GM12878 (cell line): ENCODE data around the gene IMMT. TPM values are rescaled to one million over a fixed set of nuclear protein-coding genes. Genes with fewer than 3 reads are reported as not detected.

ENCODE experiments used
- ATAC-seq: fragments of 200-7000 bp; cut with Tn5 transposase; 3 replicates; pipeline ENCODE4 v1.9.1; 2020; ENCODE audit warnings: mild to moderate bottlenecking, moderate library complexity
- BruUV-seq: library from RNA; stranded (reverse); fragments of 400-500 nt; replicated peaks from 2 replicates; lab custom pipeline; 2021; lab: Mats Ljungman, UMichigan
- CTCF ChIA-PET: fragments of 300-600 bp; sonication (Branson Sonifier 250); formaldehyde crosslinking; extraction: SDS; loops from one replicate; lab custom pipeline; 2021; ENCODE audit warnings: inconsistent platforms; lab: Yijun Ruan, JAX
- POLR2A ChIA-PET: fragments of 350-600 bp; formaldehyde crosslinking; extraction: SDS; loops from one replicate; lab custom pipeline; 2021; ENCODE audit warnings: inconsistent platforms; lab: Charles Lee
- RAD21 ChIA-PET: fragments of 300-600 bp; sonication (Branson Sonifier 250); formaldehyde crosslinking; loops from one replicate; lab custom pipeline; 2023; ENCODE audit warnings: antibody characterized with exemption; ENCODE audit not compliant: unreplicated experiment; lab: Charles Lee
- SMC1A ChIA-PET: fragments of 300-600 bp; sonication (Branson Sonifier 250); formaldehyde crosslinking; loops from one replicate; lab custom pipeline; 2023; ENCODE audit not compliant: unreplicated experiment, uncharacterized antibody; lab: Charles Lee
- DNase-seq: peaks from one replicate; pipeline ENCODE4 v3.0.0-alpha.2; 2011; ENCODE audit warnings: low read depth, low spot score
- FAIRE-seq: peaks from 3 replicates; lab custom pipeline; 2011; peaks lifted over from hg19 to GRCh38; lab: Jason Lieb, UNC
- H2AFZ ChIP-seq: 2 replicates; pipeline ENCODE4 v1.6.0; 2011; ENCODE audit warnings: low read depth, low read length, control low read depth; ENCODE audit not compliant: control insufficient read depth
- H3K27ac ChIP-seq: 2 replicates; pipeline ENCODE4 v1.5.1; 2011; ENCODE audit warnings: control low read depth; ENCODE audit not compliant: control insufficient read depth, insufficient read depth
- H3K27me3 ChIP-seq, 2 experiments: replicated peaks in 1 of 2; 2 replicates each; pipeline versions ENCODE4 v1.6.0 to v1.6.1; 2011; ENCODE audit warnings: low read length in 1 of 2; ENCODE audit not compliant: control insufficient read depth in 2 of 2, insufficient read depth in 2 of 2
- H3K36me3 ChIP-seq, 2 experiments: 2 replicates each; pipeline ENCODE4 v1.5.1; 2011; ENCODE audit warnings: low read length in 1 of 2; ENCODE audit not compliant: control insufficient read depth in 2 of 2, insufficient read depth in 2 of 2
- H3K4me1 ChIP-seq: 2 replicates; pipeline ENCODE4 v1.6.1; 2011; ENCODE audit warnings: mild to moderate bottlenecking, low read length, moderate library complexity, mixed read lengths; ENCODE audit not compliant: control insufficient read depth, insufficient read depth
- H3K4me2 ChIP-seq: 2 replicates; pipeline ENCODE4 v1.6.0; 2011; ENCODE audit warnings: control low read depth; ENCODE audit not compliant: control insufficient read depth, insufficient read depth
- H3K4me3 ChIP-seq: fragments of 200-600 bp; sonication (generic); 2 replicates; pipeline ENCODE4 v1.5.1; 2016
- H3K79me2 ChIP-seq: 2 replicates; pipeline ENCODE4 v1.6.0; 2011; ENCODE audit warnings: low read length; ENCODE audit not compliant: control insufficient read depth, insufficient read depth
- H3K9ac ChIP-seq: 2 replicates; pipeline ENCODE4 v1.8.0; 2011; ENCODE audit warnings: low read length, control low read depth, mixed read lengths; ENCODE audit not compliant: control insufficient read depth, insufficient read depth
- H3K9me3 ChIP-seq: replicated peaks from 3 replicates; pipeline ENCODE4 v1.5.1; 2011; ENCODE audit warnings: mild to moderate bottlenecking, low read length; ENCODE audit not compliant: control insufficient read depth, insufficient read depth
- H4K20me1 ChIP-seq: 2 replicates; pipeline ENCODE4 v1.6.0; 2011; ENCODE audit not compliant: control insufficient read depth, insufficient read depth
- ATF3 ChIP-seq: IDR thresholded peaks from 2 replicates; pipeline ENCODE4 v1.6.1; 2011; ENCODE audit warnings: low read depth, mild to moderate bottlenecking, low read length, moderate library complexity, borderline replicate concordance; ENCODE audit errors: extremely low read depth
- CEBPZ ChIP-seq: fragments of 150-350 bp; IDR thresholded peaks from 2 replicates; pipeline ENCODE4 v1.6.1; 2016; ENCODE audit warnings: low read depth, low read length
- FOXM1 ChIP-seq: IDR thresholded peaks from 2 replicates; pipeline ENCODE4 v1.6.1; 2012; ENCODE audit warnings: low read depth, mild to moderate bottlenecking, inconsistent platforms, low read length, moderate library complexity
- IKZF1 ChIP-seq: fragments of 450-650 bp; conservative IDR thresholded peaks from 2 replicates; pipeline ENCODE4 v1.6.1; 2017; ENCODE audit warnings: antibody characterized with exemption, mild to moderate bottlenecking
- JUNB ChIP-seq: IDR thresholded peaks from 2 replicates; pipeline ENCODE4 v1.6.1; 2016; ENCODE audit warnings: antibody characterized with exemption, mild to moderate bottlenecking
- KLF5 ChIP-seq: fragments of 450-650 bp; IDR thresholded peaks from 2 replicates; pipeline ENCODE4 v1.6.1; 2014; ENCODE audit warnings: mild to moderate bottlenecking; ENCODE audit not compliant: partially characterized antibody
- MYC ChIP-seq: IDR thresholded peaks from 2 replicates; pipeline ENCODE4 v1.6.1; 2011; ENCODE audit warnings: mild to moderate bottlenecking, low read length, moderate library complexity, inconsistent platforms; ENCODE audit not compliant: insufficient read depth, insufficient replicate concordance, insufficient read length, severe bottlenecking
- POU2F2 ChIP-seq: IDR thresholded peaks from 3 replicates; pipeline ENCODE4 v1.6.1; 2011; ENCODE audit warnings: low read depth, mild to moderate bottlenecking, low read length, borderline replicate concordance
- REST ChIP-seq: IDR thresholded peaks from 2 replicates; pipeline ENCODE4 v1.6.1; 2012; ENCODE audit warnings: mild to moderate bottlenecking, low read depth, low read length
- SIN3A ChIP-seq: IDR thresholded peaks from 2 replicates; pipeline ENCODE4 v1.6.1; 2012; ENCODE audit warnings: low read depth, low read length, improper control_type of control experiment
- SMARCA5 ChIP-seq: fragments of 450-650 bp; IDR thresholded peaks from 2 replicates; pipeline ENCODE4 v1.6.1; 2017; ENCODE audit warnings: mild to moderate bottlenecking
- SUZ12 ChIP-seq: fragments of 200-600 bp; sonication (generic); IDR thresholded peaks from one replicate; pipeline ENCODE4 v1.6.1; 2018; ENCODE audit warnings: antibody characterized with exemption, mild to moderate bottlenecking; ENCODE audit not compliant: unreplicated experiment
- USF2 ChIP-seq: IDR thresholded peaks from 2 replicates; pipeline ENCODE4 v1.6.1; 2011; ENCODE audit warnings: low read depth, low read length, improper control_type of control experiment, borderline replicate concordance
- ZNF274 ChIP-seq: IDR thresholded peaks from one replicate; pipeline ENCODE4 v1.8.0; 2011; ENCODE audit not compliant: insufficient read length, insufficient read depth
- ZNF622 ChIP-seq: fragments of 450-650 bp; IDR thresholded peaks from 2 replicates; pipeline ENCODE4 v1.6.1; 2017; ENCODE audit warnings: mild to moderate bottlenecking, inconsistent platforms
- ZSCAN29 ChIP-seq: fragments of 450-650 bp; IDR thresholded peaks from 2 replicates; pipeline ENCODE4 v1.6.1; 2017; ENCODE audit warnings: mild to moderate bottlenecking, moderate library complexity
- WGBS: methylation state at CpG from one replicate; pipeline ENCODE4 v1.1.6; 2016; ENCODE audit warnings: low lambda C conversion rate; ENCODE audit not compliant: insufficient replicate concordance, insufficient coverage; ENCODE audit errors: missing lambda C conversion rate; 5-methylcytosine and 5-hydroxymethylcytosine counted together
- in situ Hi-C: fragments of 300-500 bp; cut with MboI; formaldehyde crosslinking; loops from 9 replicates; pipeline ENCODE4 v1.14.3; 2018; ENCODE audit warnings: mixed read lengths
- intact Hi-C: fragments of 100-400 bp; cut with micrococcal nuclease; formaldehyde crosslinking; loops from one replicate; pipeline ENCODE4 v1.14.2; 2022; ENCODE audit not compliant: unreplicated experiment
- polyA plus RNA-seq, 11 experiments: library from polyadenylated mRNA; depleted of rRNA in 4 of 11; unstranded in 6 of 11; stranded (reverse) in 5 of 11; fragments of >200 nt; fragmentation: Nextera tagmentation in 4 of 11; fragmentation: Illumina TruSeq in 1 of 11; extraction: Ambion mirVana in 4 of 11; extraction: Trizol in 1 of 11; gene quantifications; 1 replicate in 1 of 11; 2 replicates in 10 of 11; pipeline versions ENCODE4 v1.2.1 to v1.2.3, GENCODE V29; 2011 to 2016; ENCODE audit warnings: inconsistent platforms in 2 of 11, missing spikeins in 2 of 11, low read depth in 1 of 11
- total RNA-seq, 4 experiments: library from RNA; depleted of rRNA in 3 of 4; stranded (reverse); fragments of >200 nt in 3 of 4; fragmentation: Illumina TruSeq in 1 of 4; extraction: Trizol in 1 of 4; gene quantifications; 2 replicates each; pipeline versions ENCODE4 v1.2.1 to v1.2.3, GENCODE V29; 2013 to 2021

IMMT gene
- total and polyA plus RNA-seq, 10 of the 15 experiments (the other 5 are each of a cell fraction or from before 2014, with no cell fraction given) = 78.4 to 149 (median 98.7) TPM

- peaks cover 9 to 17% of the 10 kb centered on the region in 2 experiments; a peak in 3 of 4 replicates for H3K36me3 ChIP-seq
- ChIA-PET CTCF (interaction anchor here (1.2 to 1.3 kb wide), 2 partner anchors 10 to 18 kb away, joined by 3 to 4 read pairs; no protein-coding TSS in a partner anchor), SMC1A (interaction anchor here (0.7 to 1.3 kb wide), 2 partner anchors 26 to 393 kb away, joined by 3 to 4 read pairs; no protein-coding TSS in a partner anchor), POLR2A (interaction anchor here (1.1 kb wide), 1 partner anchor 8 kb away, joined by 3 read pairs; the partner anchor contains the start of gene PTCD3), RAD21 (no interaction called here)
- H3K79me2 ChIP-seq = peaks cover 37% of the 10 kb centered on the region
- DNase-seq (no peak), ATAC-seq (no peak; the same call in 2 of the 3 replicates), FAIRE-seq (peak; percentile 49)
- WGBS = 100% methylated on average over 1 of the region's 1 CpG
- BruUV-seq = no TSS peak
- no peak overlapping the region for H3K9ac ChIP-seq
- no peak overlapping the region for H3K4me2 ChIP-seq
- H3K4me3 ChIP-seq = no peak overlapping the region
- in situ Hi-C loops = no loop called here
- peaks cover 2% of the 10 kb centered on the region; the same call in 2 of the 3 replicates for H3K9me3 ChIP-seq
- H2AFZ ChIP-seq = no peak overlapping the region
- no peaks in the 10 kb centered on the region for H3K4me1 ChIP-seq
- H3K27ac ChIP-seq = no peak overlapping the region
- intact Hi-C loops = no loop called here
- H4K20me1 ChIP-seq = no peaks in the 10 kb centered on the region
- no peaks in the 10 kb centered on the region for H3K27me3 ChIP-seq
- TF ChIP-seq ZNF274 (no peak), REST (no peak), IKZF1 (no peak), SMARCA5 (no peak), KLF5 (no peak), MYC (no peak), ZNF622 (no peak), FOXM1 (no peak), ZSCAN29 (no peak), USF2 (no peak), ATF3 (no peak), SIN3A (no peak), POU2F2 (no peak), SUZ12 (no peak), CEBPZ (no peak), JUNB (no peak)
Measured at GRCh38 chr2:86097913-86098312, 97.3 kb downstream of the IMMT start.
